GM12878 (cell line): ENCODE results near the gene TSPAN12. TPM values are rescaled to one million over a fixed set of nuclear protein-coding genes. Genes with fewer than 3 reads are reported as not detected.

ENCODE experiments used
- ATAC-seq: fragments of 200-7000 bp; cut with Tn5 transposase; 3 replicates; pipeline ENCODE4 v1.9.1; 2020; ENCODE audit warnings: mild to moderate bottlenecking, moderate library complexity
- Bru-seq: library from RNA; stranded (reverse); fragments of 400-500 nt; gene quantifications from one replicate; lab custom pipeline; 2021; lab: Mats Ljungman, UMichigan
- BruChase-seq, 2 experiments: library from RNA; stranded (reverse); fragments of 400-500 nt; gene quantifications; one replicate each; lab custom pipeline; 2021; lab: Mats Ljungman, UMichigan
- BruUV-seq: library from RNA; stranded (reverse); fragments of 400-500 nt; replicated peaks from 2 replicates; lab custom pipeline; 2021; lab: Mats Ljungman, UMichigan
- CTCF ChIA-PET: fragments of 300-600 bp; sonication (Branson Sonifier 250); formaldehyde crosslinking; extraction: SDS; loops from one replicate; lab custom pipeline; 2021; ENCODE audit warnings: inconsistent platforms; lab: Yijun Ruan, JAX
- POLR2A ChIA-PET: fragments of 350-600 bp; formaldehyde crosslinking; extraction: SDS; loops from one replicate; lab custom pipeline; 2021; ENCODE audit warnings: inconsistent platforms; lab: Charles Lee
- RAD21 ChIA-PET: fragments of 300-600 bp; sonication (Branson Sonifier 250); formaldehyde crosslinking; loops from one replicate; lab custom pipeline; 2023; ENCODE audit warnings: antibody characterized with exemption; ENCODE audit not compliant: unreplicated experiment; lab: Charles Lee
- SMC1A ChIA-PET: fragments of 300-600 bp; sonication (Branson Sonifier 250); formaldehyde crosslinking; loops from one replicate; lab custom pipeline; 2023; ENCODE audit not compliant: unreplicated experiment, uncharacterized antibody; lab: Charles Lee
- DNase-seq: peaks from one replicate; pipeline ENCODE4 v3.0.0-alpha.2; 2011; ENCODE audit warnings: low read depth, low spot score
- FAIRE-seq: peaks from 3 replicates; lab custom pipeline; 2011; peaks lifted over from hg19 to GRCh38; lab: Jason Lieb, UNC
- H2AFZ ChIP-seq: 2 replicates; pipeline ENCODE4 v1.6.0; 2011; ENCODE audit warnings: low read depth, low read length, control low read depth; ENCODE audit not compliant: control insufficient read depth
- H3K27ac ChIP-seq: 2 replicates; pipeline ENCODE4 v1.5.1; 2011; ENCODE audit warnings: control low read depth; ENCODE audit not compliant: control insufficient read depth, insufficient read depth
- H3K27me3 ChIP-seq, 2 experiments: replicated peaks in 1 of 2; 2 replicates each; pipeline versions ENCODE4 v1.6.0 to v1.6.1; 2011; ENCODE audit warnings: low read length in 1 of 2; ENCODE audit not compliant: control insufficient read depth in 2 of 2, insufficient read depth in 2 of 2
- H3K36me3 ChIP-seq, 2 experiments: 2 replicates each; pipeline ENCODE4 v1.5.1; 2011; ENCODE audit warnings: low read length in 1 of 2; ENCODE audit not compliant: control insufficient read depth in 2 of 2, insufficient read depth in 2 of 2
- H3K4me1 ChIP-seq: 2 replicates; pipeline ENCODE4 v1.6.1; 2011; ENCODE audit warnings: mild to moderate bottlenecking, low read length, moderate library complexity, mixed read lengths; ENCODE audit not compliant: control insufficient read depth, insufficient read depth
- H3K4me2 ChIP-seq: 2 replicates; pipeline ENCODE4 v1.6.0; 2011; ENCODE audit warnings: control low read depth; ENCODE audit not compliant: control insufficient read depth, insufficient read depth
- H3K4me3 ChIP-seq: fragments of 200-600 bp; sonication (generic); 2 replicates; pipeline ENCODE4 v1.5.1; 2016
- H3K79me2 ChIP-seq: 2 replicates; pipeline ENCODE4 v1.6.0; 2011; ENCODE audit warnings: low read length; ENCODE audit not compliant: control insufficient read depth, insufficient read depth
- H3K9ac ChIP-seq: 2 replicates; pipeline ENCODE4 v1.8.0; 2011; ENCODE audit warnings: low read length, control low read depth, mixed read lengths; ENCODE audit not compliant: control insufficient read depth, insufficient read depth
- H3K9me3 ChIP-seq: replicated peaks from 3 replicates; pipeline ENCODE4 v1.5.1; 2011; ENCODE audit warnings: mild to moderate bottlenecking, low read length; ENCODE audit not compliant: control insufficient read depth, insufficient read depth
- H4K20me1 ChIP-seq: 2 replicates; pipeline ENCODE4 v1.6.0; 2011; ENCODE audit not compliant: control insufficient read depth, insufficient read depth
- EGR1 ChIP-seq, 2 experiments: IDR thresholded peaks; 1 replicate in 1 of 2; 2 replicates in 1 of 2; pipeline ENCODE4 v1.6.1; 2011 to 2012; ENCODE audit warnings: low read depth in 2 of 2, low read length in 2 of 2, borderline replicate concordance in 1 of 2, mild to moderate bottlenecking in 1 of 2, moderate library complexity in 1 of 2
- NFYB ChIP-seq: IDR thresholded peaks from 2 replicates; pipeline ENCODE4 v1.6.1; 2011; ENCODE audit warnings: low read depth, mild to moderate bottlenecking, low read length, improper control_type of control experiment, moderate library complexity; ENCODE audit not compliant: insufficient read depth
- RAD21 ChIP-seq: IDR thresholded peaks from 2 replicates; pipeline ENCODE4 v1.6.1; 2011; ENCODE audit warnings: mild to moderate bottlenecking, low read depth, low read length, moderate library complexity; ENCODE audit not compliant: insufficient read depth
- RB1 ChIP-seq: fragments of 450-650 bp; formaldehyde crosslinking; IDR thresholded peaks from 2 replicates; pipeline ENCODE4 v1.6.1; 2017; ENCODE audit warnings: mild to moderate bottlenecking, borderline replicate concordance
- REST ChIP-seq: IDR thresholded peaks from 2 replicates; pipeline ENCODE4 v1.6.1; 2012; ENCODE audit warnings: mild to moderate bottlenecking, low read depth, low read length
- SRF ChIP-seq, 2 experiments: IDR thresholded peaks; 2 replicates each; pipeline ENCODE4 v1.6.1; 2011; ENCODE audit warnings: low read depth in 2 of 2, low read length in 2 of 2, mild to moderate bottlenecking in 1 of 2, moderate library complexity in 1 of 2
- YY1 ChIP-seq: IDR thresholded peaks from 2 replicates; pipeline ENCODE4 v1.6.1; 2011; ENCODE audit warnings: low read depth, mild to moderate bottlenecking, low read length
- WGBS: methylation state at CpG from one replicate; pipeline ENCODE4 v1.1.6; 2016; ENCODE audit warnings: low lambda C conversion rate; ENCODE audit not compliant: insufficient replicate concordance, insufficient coverage; ENCODE audit errors: missing lambda C conversion rate; 5-methylcytosine and 5-hydroxymethylcytosine counted together
- in situ Hi-C: fragments of 300-500 bp; cut with MboI; formaldehyde crosslinking; loops from 9 replicates; pipeline ENCODE4 v1.14.3; 2018; ENCODE audit warnings: mixed read lengths
- intact Hi-C: fragments of 100-400 bp; cut with micrococcal nuclease; formaldehyde crosslinking; loops from one replicate; pipeline ENCODE4 v1.14.2; 2022; ENCODE audit not compliant: unreplicated experiment
- long read RNA-seq, 2 experiments: library from polyadenylated mRNA; unstranded; transcript quantifications; one replicate each; pipeline ENCODE4 v2.0.0, GENCODE V29; 2019 to 2020
- polyA minus RNA-seq, 3 experiments: library from RNA; depleted of rRNA, polyadenylated mRNA; stranded (reverse); fragments of >200 nt; gene quantifications; 2 replicates each; pipeline ENCODE4 v1.2.3, GENCODE V29; 2011
- polyA plus RNA-seq, 11 experiments: library from polyadenylated mRNA; depleted of rRNA in 4 of 11; unstranded in 6 of 11; stranded (reverse) in 5 of 11; fragments of >200 nt; fragmentation: Nextera tagmentation in 4 of 11; fragmentation: Illumina TruSeq in 1 of 11; extraction: Ambion mirVana in 4 of 11; extraction: Trizol in 1 of 11; gene quantifications; 1 replicate in 1 of 11; 2 replicates in 10 of 11; pipeline versions ENCODE4 v1.2.1 to v1.2.3, GENCODE V29; 2011 to 2016; ENCODE audit warnings: inconsistent platforms in 2 of 11, missing spikeins in 2 of 11, low read depth in 1 of 11
- total RNA-seq, 4 experiments: library from RNA; depleted of rRNA in 3 of 4; stranded (reverse); fragments of >200 nt in 3 of 4; fragmentation: Illumina TruSeq in 1 of 4; extraction: Trizol in 1 of 4; gene quantifications; 2 replicates each; pipeline versions ENCODE4 v1.2.1 to v1.2.3, GENCODE V29; 2013 to 2021
- TF ChIP-seq, protein P1 (sequence below): IDR thresholded peaks from 2 replicates; pipeline ENCODE4 v1.6.1; 2011; ENCODE audit warnings: borderline replicate concordance, low read depth, mild to moderate bottlenecking, moderate library complexity, mixed read lengths, low read length; ENCODE audit not compliant: insufficient read depth; ENCODE audit errors: extremely low read length

The TSPAN12 gene
- total RNA-seq (2013; cell fraction: nucleolus; rRNA removed): 51.8 and 55.1 TPM in 2 replicates
- total RNA-seq (2014; rRNA removed): 1.5 and 1.6 TPM in 2 replicates
- total RNA-seq (2014; rRNA removed; fragmentation: Illumina TruSeq; extraction: Trizol): 0.67 and 0.78 TPM in 2 replicates
- 1.3 and 1.9 TPM in 2 replicates for total RNA-seq (2021)
- polyA plus RNA-seq (2011; ENCODE audit: low read depth): 2.2 TPM
- 110 and 170 TPM in 2 replicates for polyA plus RNA-seq (2011; rRNA removed)
- 42.5 and 49.2 TPM in 2 replicates for polyA plus RNA-seq (2011; cell fraction: cytosol; rRNA removed)
- polyA plus RNA-seq (2011; cell fraction: nucleus; rRNA removed): 58.2 and 70.6 TPM in 2 replicates
- 2.7 and 5.7 TPM in 2 replicates for polyA plus RNA-seq (2012)
- polyA plus RNA-seq (2014; fragmentation: Illumina TruSeq; extraction: Trizol): 1.2 and 2.1 TPM in 2 replicates
- 1 to 10 TPM in 1 of 2 experiments, under 1 TPM in 1; 0.75 to 1.3 TPM for polyA plus RNA-seq (2014; fragmentation: Nextera tagmentation; extraction: Ambion mirVana)
- 0.74 and 1.3 TPM in 2 replicates for polyA plus RNA-seq (2014; rRNA removed)
- polyA plus RNA-seq (2016; fragmentation: Nextera tagmentation; extraction: Ambion mirVana): 1 to 10 TPM; 2.0 to 2.2 TPM
- polyA minus RNA-seq (2011; rRNA and poly(A)+ RNA removed): 260 and 359 TPM in 2 replicates
- polyA minus RNA-seq (2011; cell fraction: cytosol; rRNA and poly(A)+ RNA removed): 41.4 and 43.4 TPM in 2 replicates
- polyA minus RNA-seq (2011; cell fraction: nucleus; rRNA and poly(A)+ RNA removed): 56.7 and 70.8 TPM in 2 replicates
- percentile 94 among the genes with signal in this experiment for Bru-seq, nascent RNA
- BruChase-seq, experiment 1, labeled RNA remaining after a 6-hour chase: percentile 84 among the genes with signal in this experiment
- BruChase-seq, experiment 2, labeled RNA remaining after a 2-hour chase: percentile 89 among the genes with signal in this experiment
- long read RNA-seq, experiment 1, transcript TSPAN12-201 (8 exons, 2,798 nt): major isoform, 17 of 46 reads
- long read RNA-seq, experiment 1, partial matches to known transcripts: 10 of 46 reads
- long read RNA-seq, experiment 1, other reads (novel, unspliced or antisense): 19 of 46 reads
- long read RNA-seq, experiment 2, transcript TSPAN12-201 (8 exons, 2,798 nt): major isoform, 35 of 185 reads
- long read RNA-seq, experiment 2, partial matches to known transcripts: 88 of 185 reads
- long read RNA-seq, experiment 2, other reads (novel, unspliced or antisense): 62 of 185 reads

- Histone ChIP-seq H3K79me2 (no peaks in the 10 kb centered on the region; the same call in 1 of the 2 replicates), H3K4me2 (peak within 1 kb of the TSS; percentile 85), H3K4me3 (peak within 1 kb of the TSS; percentile 70), H3K9me3 (no peaks in the 10 kb centered on the region), H3K27me3 (peaks cover 0 to 4% of the 10 kb centered on the region in 2 experiments; a peak in 1 of 4 replicates), H2AFZ (peak within 1 kb of the TSS; percentile 65), H3K27ac (0 out of 2 replicates have a peak within 1 kb of the TSS, but pooled peaks have one; percentile 46), H4K20me1 (no peaks in the 10 kb centered on the region), H3K9ac (peak within 1 kb of the TSS; percentile 69), H3K36me3 (no peaks in the 10 kb centered on the region), H3K4me1 (no peaks in the 10 kb centered on the region)
- intact Hi-C loops (loop anchor here (1.0 to 10.0 kb wide), 8 partner anchors 36 to 677 kb away; partner anchors contain the start of gene ING3), in situ Hi-C loops (no loop called here)
- RAD21 ChIA-PET: interaction anchor here (0.7 to 5.9 kb wide), 13 partner anchors 10 to 93 kb away, joined by 3 to 57 read pairs (median 6); partner anchors contain the start of gene ING3
- 1% methylated on average over 51 of the region's 71 CpGs for WGBS
- POLR2A ChIA-PET: interaction anchor here (0.6 to 4.1 kb wide), 17 partner anchors 9 to 205 kb away, joined by 3 to 39 read pairs (median 4); no protein-coding TSS in a partner anchor
- DNase-seq: no peak
- CTCF ChIA-PET: interaction anchor here (0.6 to 5.1 kb wide), 12 partner anchors 8 to 275 kb away, joined by 3 to 59 read pairs (median 4); no protein-coding TSS in a partner anchor
- ATAC-seq: peak; percentile 81
- BruUV-seq: TSS peak; percentile 76
- SMC1A ChIA-PET: interaction anchor here (0.7 to 7.5 kb wide), 18 partner anchors 8 to 75 kb away, joined by 3 to 122 read pairs (median 6); no protein-coding TSS in a partner anchor
- FAIRE-seq: no peak
- TF ChIP-seq NFYB (no peak), REST (no peak), EGR1 (IDR thresholded peaks at IDR 0.05; ENCODE audit: borderline replicate concordance in 1 of 2, low read depth in 2 of 2, low read length in 2 of 2) (no peak), SRF (IDR thresholded peaks at IDR 0.05; ENCODE audit: low read depth in 2 of 2, low read length in 2 of 2) (no peak), RB1 (peak; percentile 84), YY1 (peak; percentile 75; the same call in 1 of the 2 replicates), RAD21 (peak; percentile 61)
- TF ChIP-seq, protein P1, sequence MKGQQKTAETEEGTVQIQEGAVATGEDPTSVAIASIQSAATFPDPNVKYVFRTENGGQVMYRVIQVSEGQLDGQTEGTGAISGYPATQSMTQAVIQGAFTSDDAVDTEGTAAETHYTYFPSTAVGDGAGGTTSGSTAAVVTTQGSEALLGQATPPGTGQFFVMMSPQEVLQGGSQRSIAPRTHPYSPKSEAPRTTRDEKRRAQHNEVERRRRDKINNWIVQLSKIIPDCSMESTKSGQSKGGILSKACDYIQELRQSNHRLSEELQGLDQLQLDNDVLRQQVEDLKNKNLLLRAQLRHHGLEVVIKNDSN: no peak
Observed at GRCh38 chr7:120857588-120858573, at the start of gene TSPAN12. Gene TSPAN12, minus strand, starts transcription at chr7:120858144. Its CDS starts 1,381 bp downstream, at chr7:120856763.
